ENCODE measurements around the gene TKTL2. TPM values are rescaled to one million over a fixed set of nuclear protein-coding genes. Genes with fewer than 3 reads are reported as not detected.

TKTL2 gene, protein sequence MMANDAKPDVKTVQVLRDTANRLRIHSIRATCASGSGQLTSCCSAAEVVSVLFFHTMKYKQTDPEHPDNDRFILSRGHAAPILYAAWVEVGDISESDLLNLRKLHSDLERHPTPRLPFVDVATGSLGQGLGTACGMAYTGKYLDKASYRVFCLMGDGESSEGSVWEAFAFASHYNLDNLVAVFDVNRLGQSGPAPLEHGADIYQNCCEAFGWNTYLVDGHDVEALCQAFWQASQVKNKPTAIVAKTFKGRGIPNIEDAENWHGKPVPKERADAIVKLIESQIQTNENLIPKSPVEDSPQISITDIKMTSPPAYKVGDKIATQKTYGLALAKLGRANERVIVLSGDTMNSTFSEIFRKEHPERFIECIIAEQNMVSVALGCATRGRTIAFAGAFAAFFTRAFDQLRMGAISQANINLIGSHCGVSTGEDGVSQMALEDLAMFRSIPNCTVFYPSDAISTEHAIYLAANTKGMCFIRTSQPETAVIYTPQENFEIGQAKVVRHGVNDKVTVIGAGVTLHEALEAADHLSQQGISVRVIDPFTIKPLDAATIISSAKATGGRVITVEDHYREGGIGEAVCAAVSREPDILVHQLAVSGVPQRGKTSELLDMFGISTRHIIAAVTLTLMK
- polyA plus RNA-seq (ENCODE audit: insufficient read length in 4 of 4), result not detected

DNA sequence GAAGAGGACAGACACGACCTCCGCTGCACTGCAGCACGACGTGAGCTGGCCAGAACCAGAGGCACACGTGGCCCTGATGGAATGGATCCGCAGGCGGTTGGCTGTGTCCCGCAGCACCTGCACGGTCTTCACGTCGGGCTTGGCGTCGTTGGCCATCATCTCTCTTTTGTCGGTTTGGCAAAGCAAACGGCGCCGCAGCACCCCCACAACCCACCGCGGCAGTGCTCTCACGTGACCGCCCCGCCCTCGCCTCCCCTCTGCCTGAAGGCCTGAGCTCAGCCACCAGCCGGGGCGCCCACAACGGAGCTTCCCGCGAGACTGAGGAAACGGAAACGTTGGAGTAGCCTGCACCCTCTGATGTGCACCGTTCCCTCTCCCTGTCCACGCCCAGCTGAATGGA, at the start of gene TKTL2:
Gene TKTL2, minus strand, starts transcription at position 179 of the 400 bp plus-strand sequence. Its CDS starts 20 bp downstream, at position 159.
- no peak for DNase-seq (ENCODE audit: low read depth in 4 of 4, low spot score in 3 of 4)

- DNase-seq (ENCODE audit: low read depth in 4 of 4, low spot score in 3 of 4), result no peak
Measured at GRCh38 chr4:163515198-163515597, 41.6 kb upstream of the TKTL2 start.

GRCh38 chr4:163505374-163505773, 31.8 kb upstream of the TKTL2 start:
- no peak for DNase-seq (ENCODE audit: low read depth in 4 of 4, low spot score in 3 of 4)

- peak in 1 of 4 donors; percentile 12 for DNase-seq (ENCODE audit: low read depth in 4 of 4, low spot score in 3 of 4)
Measured at GRCh38 chr4:163500586-163500985, 27.0 kb upstream of the TKTL2 start.

DNA sequence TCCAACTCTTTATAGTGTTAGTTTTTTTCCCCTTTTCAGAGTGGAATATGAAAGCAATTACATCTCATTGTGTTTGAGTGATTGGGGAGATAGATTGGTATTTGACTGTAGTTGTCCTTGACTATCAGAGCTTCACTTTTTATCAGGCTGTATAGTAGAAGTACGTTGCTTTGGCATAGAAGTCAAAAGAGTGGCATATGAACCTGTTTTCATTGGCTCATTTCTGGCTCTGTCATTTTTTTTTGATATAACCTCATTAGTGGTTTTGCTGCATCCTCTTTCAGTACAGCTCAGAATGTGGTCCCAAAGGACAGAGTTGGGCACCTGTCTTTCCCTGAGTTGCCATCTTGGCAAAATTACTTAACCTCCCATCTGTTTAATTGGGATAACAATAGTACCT, 22.3 kb upstream of the TKTL2 start:
- no peak for DNase-seq (ENCODE audit: low read depth in 4 of 4, low spot score in 3 of 4)

GRCh38 chr4:163494360-163495241, 21.0 kb upstream of the TKTL2 start, which contains the start of gene TMA16:
TMA16 (plus strand) TSS chr4:163494690; CDS start chr4:163494802, 112 bp downstream.
- peak; percentile 73 to 87 (median 80) for DNase-seq (ENCODE audit: low read depth in 4 of 4, low spot score in 3 of 4)

GRCh38 chr4:163493643-163494359, 20.2 kb upstream of the TKTL2 start:
- DNase-seq (ENCODE audit: low read depth in 4 of 4, low spot score in 3 of 4), result no peak

DNA sequence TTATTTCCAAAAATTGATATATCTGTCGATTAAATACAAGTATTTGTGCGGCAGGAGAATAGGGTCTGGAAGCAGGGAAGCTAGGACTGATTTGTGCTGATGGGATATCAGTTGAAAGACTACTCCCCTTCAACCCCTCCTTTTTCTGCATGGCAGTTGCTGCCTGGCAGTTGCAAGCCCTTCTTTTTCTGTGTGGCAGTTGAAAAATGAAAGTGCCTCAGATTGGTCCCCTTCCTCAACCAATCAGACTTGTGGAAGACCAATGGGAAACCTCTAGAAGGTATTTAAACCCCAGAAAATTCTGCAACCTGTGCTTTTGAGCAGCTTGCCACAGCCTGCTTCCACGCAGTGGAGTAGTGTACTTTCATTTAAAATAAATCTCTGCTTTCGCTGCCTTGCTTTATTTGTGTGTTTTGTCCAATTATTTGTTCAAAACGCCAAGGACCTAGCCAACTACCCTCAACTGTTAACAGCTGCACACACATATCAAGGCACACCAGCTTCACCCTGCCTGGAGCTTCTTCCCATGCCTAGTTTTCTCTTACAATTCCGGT, 19.5 kb upstream of the TKTL2 start:
- no peak for DNase-seq (ENCODE audit: low read depth in 4 of 4, low spot score in 3 of 4)

DNA sequence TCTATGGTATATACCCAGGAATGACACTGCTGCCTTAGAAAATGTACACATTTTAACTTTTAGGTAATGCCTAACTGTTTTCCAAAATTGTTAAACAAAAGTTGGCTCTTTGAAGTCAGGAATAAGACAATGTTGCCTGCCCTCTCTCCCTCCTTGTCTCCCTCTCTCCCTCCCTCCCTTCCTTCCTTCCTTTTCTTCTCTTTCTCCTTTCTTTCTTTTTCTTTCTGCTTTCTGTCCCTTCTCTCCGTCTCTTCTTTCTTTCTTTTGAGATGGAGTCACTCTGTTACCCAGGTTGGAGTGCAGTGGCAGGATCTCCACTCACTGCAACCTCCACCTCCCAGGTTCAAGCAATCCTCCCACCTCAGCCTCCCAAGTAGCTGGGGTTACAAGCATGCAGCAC, 16.4 kb upstream of the TKTL2 start:
- no peak for DNase-seq (ENCODE audit: low read depth in 4 of 4, low spot score in 3 of 4)

- no peak for DNase-seq (ENCODE audit: low read depth in 4 of 4, low spot score in 3 of 4)
Measured at GRCh38 chr4:163486321-163486720, 12.8 kb upstream of the TKTL2 start.

- no peak for DNase-seq (ENCODE audit: low read depth in 4 of 4, low spot score in 3 of 4)
Measured at GRCh38 chr4:163485589-163485988, 12.0 kb upstream of the TKTL2 start.

DNA sequence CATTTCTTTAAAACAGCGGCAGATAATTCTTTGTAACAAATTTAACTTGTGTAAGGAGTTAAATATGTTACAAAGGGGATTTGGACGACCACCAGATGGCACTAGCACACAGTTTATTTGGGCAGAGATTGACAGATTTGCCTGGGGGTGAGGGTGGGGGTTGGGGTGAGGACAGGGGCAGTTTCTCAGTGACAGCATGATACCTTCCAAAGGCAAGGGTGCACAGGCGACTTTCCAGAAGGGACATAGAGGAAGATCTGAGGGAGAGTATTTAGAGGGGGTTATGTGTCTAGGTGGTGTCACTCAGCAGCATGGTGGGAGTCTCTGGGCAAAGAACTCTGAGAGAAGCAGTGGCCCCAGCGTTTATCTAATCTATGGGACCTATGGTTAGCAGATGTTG, 11.4 kb upstream of the TKTL2 start:
- peak in 2 of 4 donors; percentile 21 to 24 for DNase-seq (ENCODE audit: low read depth in 4 of 4, low spot score in 3 of 4)

- DNase-seq (ENCODE audit: low read depth in 4 of 4, low spot score in 3 of 4), result no peak
Measured at GRCh38 chr4:163482190-163482589, 8.6 kb upstream of the TKTL2 start.

- DNase-seq (ENCODE audit: low read depth in 4 of 4, low spot score in 3 of 4), result no peak
Measured at GRCh38 chr4:163476761-163477438, 3.3 kb upstream of the TKTL2 start.

- DNase-seq (ENCODE audit: low read depth in 4 of 4, low spot score in 3 of 4), result no peak
Measured at GRCh38 chr4:163474027-163474426, 473 bp upstream of the TKTL2 start.

DNA sequence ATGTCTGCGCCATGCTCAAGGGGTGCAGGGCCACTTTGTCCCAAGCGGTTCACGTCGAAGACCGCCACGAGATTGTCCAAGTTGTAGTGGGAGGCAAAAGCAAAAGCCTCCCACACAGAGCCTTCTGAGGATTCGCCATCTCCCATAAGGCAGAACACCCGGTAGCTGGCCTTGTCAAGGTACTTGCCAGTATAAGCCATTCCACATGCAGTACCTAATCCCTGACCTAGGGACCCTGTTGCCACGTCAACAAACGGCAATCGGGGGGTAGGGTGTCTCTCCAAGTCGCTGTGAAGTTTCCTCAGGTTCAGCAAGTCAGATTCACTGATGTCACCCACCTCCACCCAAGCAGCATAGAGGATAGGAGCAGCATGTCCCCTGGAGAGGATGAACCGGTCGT, 424 bp downstream of the TKTL2 start:
- DNase-seq (ENCODE audit: low read depth in 4 of 4, low spot score in 3 of 4), result no peak

DNA sequence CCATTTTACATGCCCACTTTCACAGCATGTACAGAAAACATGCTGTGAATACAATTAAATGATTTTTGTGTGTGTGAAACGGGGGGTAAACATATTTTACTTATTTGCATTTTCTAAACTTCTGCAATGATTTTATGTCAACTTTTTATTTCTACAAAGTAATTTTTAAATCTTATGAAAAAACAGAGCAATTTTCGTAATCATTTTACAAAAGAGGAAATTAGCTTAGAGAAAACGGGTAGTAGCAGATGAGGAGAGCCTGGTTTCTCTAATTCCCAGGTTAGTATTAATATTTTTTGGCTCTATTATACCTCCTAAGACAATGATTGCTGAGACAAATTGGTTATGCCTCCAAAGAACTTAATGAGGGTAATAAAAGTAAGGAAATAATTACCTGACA, 3.2 kb downstream of the TKTL2 start:
- no peak for DNase-seq (ENCODE audit: low read depth in 4 of 4, low spot score in 3 of 4)

GRCh38 chr4:163467082-163467770, 6.3 kb downstream of the TKTL2 start:
- DNase-seq (ENCODE audit: low read depth in 4 of 4, low spot score in 3 of 4), result no peak

- DNase-seq (ENCODE audit: low read depth in 4 of 4, low spot score in 3 of 4), result no peak
Measured at GRCh38 chr4:163462556-163462955, 11.0 kb downstream of the TKTL2 start.

Data from left renal pelvis (tissue), 4 donors.